Measurements from ENCODE around the gene TMX2.

Gene TMX2

DNA sequence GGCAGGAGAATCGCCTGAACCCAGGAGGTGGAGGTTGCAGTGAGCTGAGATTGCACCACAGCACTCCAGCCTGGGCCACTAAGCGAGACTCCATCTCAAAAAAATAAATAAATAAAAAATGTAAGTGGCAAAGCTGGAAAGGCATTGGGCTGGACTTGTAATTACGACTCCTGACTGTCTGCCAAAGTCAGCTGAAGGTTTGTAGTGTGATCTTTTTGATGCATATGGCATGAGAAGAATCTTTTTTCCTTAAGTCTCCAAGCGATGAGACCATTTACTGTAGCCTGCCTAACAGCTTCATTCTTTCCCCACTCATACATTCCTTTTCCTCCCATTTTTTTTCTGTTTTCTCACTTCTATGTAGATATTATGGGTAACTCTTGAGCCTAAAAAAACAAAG, 74.0 kb downstream of the TMX2 start:
- no peaks in the 10 kb centered on the region for H3K79me2 ChIP-seq (ENCODE audit: low read length)

DNA sequence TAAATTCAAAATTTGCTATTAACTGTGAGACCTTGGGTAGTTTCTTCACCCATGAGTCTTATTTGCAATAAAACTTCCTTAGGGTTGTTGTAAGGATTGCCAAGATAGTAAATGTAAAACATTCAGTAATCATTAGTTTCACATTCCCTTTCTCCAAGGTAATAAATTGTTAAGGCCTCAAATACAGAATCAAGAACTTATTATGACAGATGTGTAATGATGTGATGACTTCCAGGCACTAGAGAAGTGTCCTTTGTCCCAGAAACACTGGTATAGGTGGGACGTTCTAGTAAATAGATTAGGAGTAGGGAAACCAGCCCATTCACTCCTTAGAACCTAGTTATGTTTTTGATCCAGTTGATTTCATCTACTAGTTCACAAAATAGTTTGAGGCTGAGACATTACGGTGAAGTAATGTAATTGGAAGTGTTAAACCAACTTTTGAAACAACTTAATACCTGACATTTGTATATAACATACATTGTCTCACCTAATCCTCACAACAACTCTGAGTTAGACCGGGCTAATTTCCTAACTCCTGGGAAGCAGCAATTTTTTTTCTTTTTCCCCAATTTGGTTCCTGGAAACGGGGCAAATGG, 74.7 kb downstream of the TMX2 start:
- no peak overlapping the region for H3K4me3 ChIP-seq (ENCODE audit: low read length)
- H3K4me1 ChIP-seq (ENCODE audit: low read length) = peaks cover 27% of the 10 kb centered on the region
- no peak overlapping the region for H3K27ac ChIP-seq (ENCODE audit: low read length)
- no peaks in the 10 kb centered on the region for H3K79me2 ChIP-seq (ENCODE audit: low read length)
- no peak overlapping the region for H3K4me2 ChIP-seq (ENCODE audit: low read length)
- no peaks in the 10 kb centered on the region for H4K20me1 ChIP-seq (ENCODE audit: insufficient read depth, low read length)
- H3K36me3 ChIP-seq (replicated peaks; ENCODE audit: low read depth, low read length) = no peaks in the 10 kb centered on the region
- no peak for TF ChIP-seq EZH2phosphoT487 (IDR thresholded peaks at IDR 0.05; ENCODE audit: low read depth)
- TF ChIP-seq, protein P1, sequence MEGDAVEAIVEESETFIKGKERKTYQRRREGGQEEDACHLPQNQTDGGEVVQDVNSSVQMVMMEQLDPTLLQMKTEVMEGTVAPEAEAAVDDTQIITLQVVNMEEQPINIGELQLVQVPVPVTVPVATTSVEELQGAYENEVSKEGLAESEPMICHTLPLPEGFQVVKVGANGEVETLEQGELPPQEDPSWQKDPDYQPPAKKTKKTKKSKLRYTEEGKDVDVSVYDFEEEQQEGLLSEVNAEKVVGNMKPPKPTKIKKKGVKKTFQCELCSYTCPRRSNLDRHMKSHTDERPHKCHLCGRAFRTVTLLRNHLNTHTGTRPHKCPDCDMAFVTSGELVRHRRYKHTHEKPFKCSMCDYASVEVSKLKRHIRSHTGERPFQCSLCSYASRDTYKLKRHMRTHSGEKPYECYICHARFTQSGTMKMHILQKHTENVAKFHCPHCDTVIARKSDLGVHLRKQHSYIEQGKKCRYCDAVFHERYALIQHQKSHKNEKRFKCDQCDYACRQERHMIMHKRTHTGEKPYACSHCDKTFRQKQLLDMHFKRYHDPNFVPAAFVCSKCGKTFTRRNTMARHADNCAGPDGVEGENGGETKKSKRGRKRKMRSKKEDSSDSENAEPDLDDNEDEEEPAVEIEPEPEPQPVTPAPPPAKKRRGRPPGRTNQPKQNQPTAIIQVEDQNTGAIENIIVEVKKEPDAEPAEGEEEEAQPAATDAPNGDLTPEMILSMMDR (IDR thresholded peaks at IDR 0.05; ENCODE audit: low read depth, low read length) = no peak
- no peaks in the 10 kb centered on the region for H3K9me3 ChIP-seq (ENCODE audit: insufficient read depth, low read length)
- no peak overlapping the region for H2AFZ ChIP-seq (ENCODE audit: low read depth, low read length)
- H3K9ac ChIP-seq (ENCODE audit: low read length) = no peak overlapping the region
- H3K27me3 ChIP-seq (ENCODE audit: low read depth, low read length) = no peaks in the 10 kb centered on the region

More for the DNA sequence above, 74.0 kb downstream of the TMX2 start:
- no peak overlapping the region for H2AFZ ChIP-seq (ENCODE audit: low read depth, low read length)
- no peaks in the 10 kb centered on the region for H3K9me3 ChIP-seq (ENCODE audit: insufficient read depth, low read length)
- peaks cover 22% of the 10 kb centered on the region for H3K4me1 ChIP-seq (ENCODE audit: low read length)
- no peak overlapping the region for H3K27ac ChIP-seq (ENCODE audit: low read length)
- no peaks in the 10 kb centered on the region for H4K20me1 ChIP-seq (ENCODE audit: insufficient read depth, low read length)
- H3K4me3 ChIP-seq (ENCODE audit: low read length) = no peak overlapping the region
- TF ChIP-seq EZH2phosphoT487 (IDR thresholded peaks at IDR 0.05; ENCODE audit: low read depth) = no peak
- TF ChIP-seq, protein P1 (IDR thresholded peaks at IDR 0.05; ENCODE audit: low read depth, low read length) = no peak
- H3K27me3 ChIP-seq (ENCODE audit: low read depth, low read length) = no peaks in the 10 kb centered on the region
- H3K36me3 ChIP-seq (replicated peaks; ENCODE audit: low read depth, low read length) = no peaks in the 10 kb centered on the region
- H3K4me2 ChIP-seq (ENCODE audit: low read length) = no peak overlapping the region
- H3K9ac ChIP-seq (ENCODE audit: low read length) = no peak overlapping the region

DNA sequence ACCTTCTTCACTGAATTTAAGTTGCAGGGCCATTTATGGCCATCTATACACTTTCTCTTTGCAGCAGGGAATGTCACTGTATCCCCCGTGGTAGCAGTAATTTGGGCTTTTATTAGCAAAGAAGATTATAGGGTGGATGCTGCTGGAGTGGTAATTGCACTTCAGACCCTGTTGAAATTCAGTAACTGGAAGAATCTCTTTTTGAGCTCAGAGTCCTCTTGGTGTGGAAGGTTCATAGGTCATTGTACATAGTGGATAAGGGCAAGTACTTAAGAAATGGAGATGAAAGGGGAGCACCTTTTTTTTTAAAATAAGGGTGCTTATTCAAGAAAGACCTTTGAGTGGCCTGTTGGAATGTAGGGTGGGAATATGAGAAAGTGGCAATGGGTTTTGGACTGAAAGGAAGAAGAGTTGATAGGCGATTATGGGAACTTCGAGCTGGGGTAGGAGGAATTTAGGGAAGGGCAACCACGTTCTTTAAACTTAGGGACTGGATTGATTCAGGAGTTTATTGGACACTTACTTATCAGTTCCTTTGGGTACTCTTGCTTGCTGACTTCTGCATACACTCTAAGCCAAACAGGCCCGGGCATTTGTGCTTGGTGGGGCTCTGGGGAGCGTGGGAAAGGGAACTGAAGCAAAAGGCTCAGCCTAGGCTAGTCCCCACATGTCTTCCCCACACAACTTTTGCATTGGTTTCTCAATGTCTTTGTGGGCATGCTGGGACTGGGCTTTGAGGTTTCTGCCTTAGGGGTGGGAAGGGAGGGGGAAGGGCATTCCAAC, 75.7 kb downstream of the TMX2 start:
- H3K4me2 ChIP-seq (ENCODE audit: low read length) = no peak overlapping the region
- H3K4me3 ChIP-seq (ENCODE audit: low read length) = no peak overlapping the region
- no peaks in the 10 kb centered on the region for H4K20me1 ChIP-seq (ENCODE audit: insufficient read depth, low read length)
- H3K36me3 ChIP-seq (replicated peaks; ENCODE audit: low read depth, low read length) = no peaks in the 10 kb centered on the region
- no peaks in the 10 kb centered on the region for H3K79me2 ChIP-seq (ENCODE audit: low read length)
- H3K9ac ChIP-seq (ENCODE audit: low read length) = no peak overlapping the region
- H3K9me3 ChIP-seq (ENCODE audit: insufficient read depth, low read length) = no peaks in the 10 kb centered on the region
- H3K4me1 ChIP-seq (ENCODE audit: low read length) = peaks cover 38% of the 10 kb centered on the region
- H3K27ac ChIP-seq (ENCODE audit: low read length) = no peak overlapping the region
- no peaks in the 10 kb centered on the region for H3K27me3 ChIP-seq (ENCODE audit: low read depth, low read length)
- no peak overlapping the region for H2AFZ ChIP-seq (ENCODE audit: low read depth, low read length)
- TF ChIP-seq EZH2phosphoT487 (IDR thresholded peaks at IDR 0.05; ENCODE audit: low read depth) = no peak
- TF ChIP-seq, protein P1 (IDR thresholded peaks at IDR 0.05; ENCODE audit: low read depth, low read length) = no peak

DNA sequence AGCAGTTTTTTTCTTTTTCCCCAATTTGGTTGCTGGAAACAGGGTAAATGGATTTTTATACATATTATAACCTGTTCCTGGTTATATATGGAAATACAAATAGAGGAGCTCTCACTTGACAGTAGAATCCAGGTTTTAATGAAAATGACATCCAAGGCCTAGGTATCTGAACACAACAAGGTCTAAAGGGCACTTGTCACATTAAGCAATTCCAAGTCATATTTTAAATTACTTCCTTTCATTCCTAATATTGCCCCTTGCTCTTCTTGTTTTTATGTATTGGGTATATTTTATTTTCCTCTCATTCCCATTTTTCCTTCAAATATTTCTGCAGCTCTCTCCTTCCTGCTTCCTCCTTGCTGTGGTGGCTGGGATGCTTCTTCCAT, 76.3 kb downstream of the TMX2 start:
- H3K4me3 ChIP-seq (ENCODE audit: low read length) = no peak overlapping the region
- no peaks in the 10 kb centered on the region for H3K27me3 ChIP-seq (ENCODE audit: low read depth, low read length)
- no peaks in the 10 kb centered on the region for H4K20me1 ChIP-seq (ENCODE audit: insufficient read depth, low read length)
- H3K4me1 ChIP-seq (ENCODE audit: low read length) = peaks cover 42% of the 10 kb centered on the region
- no peak overlapping the region for H3K4me2 ChIP-seq (ENCODE audit: low read length)
- H3K27ac ChIP-seq (ENCODE audit: low read length) = no peak overlapping the region
- no peak overlapping the region for H3K9ac ChIP-seq (ENCODE audit: low read length)
- H3K79me2 ChIP-seq (ENCODE audit: low read length) = no peaks in the 10 kb centered on the region
- H3K36me3 ChIP-seq (replicated peaks; ENCODE audit: low read depth, low read length) = no peaks in the 10 kb centered on the region
- no peaks in the 10 kb centered on the region for H3K9me3 ChIP-seq (ENCODE audit: insufficient read depth, low read length)
- no peak overlapping the region for H2AFZ ChIP-seq (ENCODE audit: low read depth, low read length)
- TF ChIP-seq, protein P1 (IDR thresholded peaks at IDR 0.05; ENCODE audit: low read depth, low read length) = no peak
- no peak for TF ChIP-seq EZH2phosphoT487 (IDR thresholded peaks at IDR 0.05; ENCODE audit: low read depth)

Measured in OCI-LY3 (cell line).